OCI-LY1 (cell line): ENCODE measurements around the gene C20orf144.

ENCODE experiments used
- CTCF ChIP-seq: fragments of 200-600 bp; sonication (generic), shearing (Covaris generic); IDR thresholded peaks from 2 replicates; pipeline ENCODE4 v1.5.1; 2017; ENCODE audit warnings: mild to moderate bottlenecking, antibody characterized with exemption, low read length, moderate library complexity, mixed read lengths
- EZH2 ChIP-seq: fragments of 200-600 bp; sonication (generic), shearing (Covaris generic); IDR thresholded peaks from 2 replicates; pipeline ENCODE4 v1.8.0; 2017; ENCODE audit warnings: borderline replicate concordance, mixed run types, mild to moderate bottlenecking, antibody characterized with exemption, low read length, moderate library complexity, mixed read lengths

DNA sequence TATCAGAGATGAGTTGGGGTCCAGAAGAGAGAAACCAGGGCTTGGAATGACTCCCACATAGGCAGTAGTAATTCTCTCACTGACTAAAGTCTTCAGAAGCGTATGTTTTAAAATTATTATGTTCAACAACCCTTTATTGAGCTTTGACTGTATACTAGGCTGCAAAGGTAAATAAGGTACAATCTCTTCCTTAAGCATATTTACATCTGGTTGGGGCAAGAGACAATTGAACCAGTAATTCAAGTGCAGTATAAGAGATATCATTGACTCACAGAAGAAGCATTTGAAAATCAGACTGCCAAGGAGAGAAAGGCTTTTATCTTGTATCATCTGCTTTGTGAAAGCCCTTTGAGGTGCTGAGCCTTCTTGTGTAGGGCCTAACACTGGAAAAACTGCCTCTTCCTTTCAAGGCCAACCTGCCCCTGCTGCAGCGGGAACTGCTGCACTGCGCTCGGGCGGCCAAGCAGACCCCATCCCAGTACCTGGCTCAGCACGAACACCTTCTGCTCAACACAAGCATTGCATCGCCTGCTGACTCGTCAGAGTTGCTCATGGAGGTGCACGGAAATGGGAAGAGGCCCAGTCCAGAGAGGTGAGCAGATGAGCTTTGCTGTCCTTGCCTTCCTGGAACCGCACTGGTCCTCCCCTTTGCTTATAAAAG, 39.3 kb upstream of the C20orf144 start:
- no peak for TF ChIP-seq CTCF
- no peak for TF ChIP-seq EZH2
